LoVo (cell line): ENCODE results near the gene MROH9.
A peak's percentile ranks its signal among the peaks of the same experiment; 100 is the strongest.
"Not testable (repeated sequence)": the region's sequence is repeated elsewhere in the genome, so short reads cannot be mapped to it uniquely, and the experiment has no call there.

Experiments
- DNase-seq: peaks from one replicate; pipeline ENCODE4 v3.0.0-alpha.2; 2016; ENCODE audit warnings: low spot score

MROH9 gene

GRCh38 chr1:170935231-170935630, at the start of gene MROH9:
MROH9 (plus strand) TSS chr1:170935534; CDS start chr1:170945557, 10,023 bp downstream.
- DNase-seq, result no peak

- DNase-seq, result no peak
Measured at GRCh38 chr1:170885551-170885950, 49.8 kb upstream of the MROH9 start.

GRCh38 chr1:170886460-170886859, 48.9 kb upstream of the MROH9 start:
- peak; percentile 61 for DNase-seq

GRCh38 chr1:170887726-170888125, 47.6 kb upstream of the MROH9 start:
- no peak for DNase-seq

GRCh38 chr1:170891872-170892271, 43.5 kb upstream of the MROH9 start:
- DNase-seq, result no peak

GRCh38 chr1:170893655-170894297, 41.6 kb upstream of the MROH9 start:
- no peak for DNase-seq

- DNase-seq, result no peak
Measured at GRCh38 chr1:170903961-170904360, 31.4 kb upstream of the MROH9 start.

- DNase-seq, result no peak
Measured at GRCh38 chr1:170908942-170909341, 26.4 kb upstream of the MROH9 start.

- DNase-seq, result no peak
Measured at GRCh38 chr1:170910273-170910672, 25.1 kb upstream of the MROH9 start.

- no peak for DNase-seq
Measured at GRCh38 chr1:170917373-170917772, 18.0 kb upstream of the MROH9 start.

- DNase-seq, result not testable (repeated sequence)
Measured at GRCh38 chr1:170924656-170925055, 10.7 kb upstream of the MROH9 start.

- peak; percentile 4 for DNase-seq
Measured at GRCh38 chr1:170927955-170928840, 7.1 kb upstream of the MROH9 start.

GRCh38 chr1:170929412-170929834, 5.9 kb upstream of the MROH9 start:
- no peak for DNase-seq

GRCh38 chr1:170929835-170930554, 5.3 kb upstream of the MROH9 start:
- peak; percentile 65 for DNase-seq

GRCh38 chr1:170931650-170932049, 3.7 kb upstream of the MROH9 start:
- no peak for DNase-seq

GRCh38 chr1:170932236-170932635, 3.1 kb upstream of the MROH9 start:
- no peak for DNase-seq

GRCh38 chr1:170938281-170938680, 2.9 kb downstream of the MROH9 start:
- DNase-seq, result no peak

- DNase-seq, result no peak
Measured at GRCh38 chr1:170939476-170939875, 4.1 kb downstream of the MROH9 start.

GRCh38 chr1:170951744-170952143, 16.4 kb downstream of the MROH9 start:
- DNase-seq, result not testable (repeated sequence)

- DNase-seq, result no peak
Measured at GRCh38 chr1:170959385-170959784, 24.1 kb downstream of the MROH9 start.

GRCh38 chr1:170964506-170964905, 29.2 kb downstream of the MROH9 start:
- no peak for DNase-seq

GRCh38 chr1:170967042-170967910, 31.9 kb downstream of the MROH9 start:
- peak; percentile 49 for DNase-seq
